HG02970 (cell line): ENCODE results near the gene PSMD3.

ENCODE experiments used
- ATAC-seq: cut with Tn5 transposase; IDR thresholded peaks from one replicate; pipeline ENCODE4 v1.9.1; 2021; ENCODE audit warnings: mild to moderate bottlenecking, moderate library complexity, moderate number of reproducible peaks; ENCODE audit not compliant: unreplicated experiment, low FRiP score

The PSMD3 gene

GRCh38 chr17:39955726-39956225 lies 24.8 kb upstream of the PSMD3 start:
- ATAC-seq, result no peak

GRCh38 chr17:39960524-39961041 lies 20.0 kb upstream of the PSMD3 start:
- no peak for ATAC-seq

GRCh38 chr17:39962642-39963220 lies 17.9 kb upstream of the PSMD3 start, which contains the start of gene GSDMA:
Gene GSDMA (plus strand): TSS chr17:39963004. CDS start chr17:39965688, 2,684 bp downstream.
- no peak for ATAC-seq

DNA sequence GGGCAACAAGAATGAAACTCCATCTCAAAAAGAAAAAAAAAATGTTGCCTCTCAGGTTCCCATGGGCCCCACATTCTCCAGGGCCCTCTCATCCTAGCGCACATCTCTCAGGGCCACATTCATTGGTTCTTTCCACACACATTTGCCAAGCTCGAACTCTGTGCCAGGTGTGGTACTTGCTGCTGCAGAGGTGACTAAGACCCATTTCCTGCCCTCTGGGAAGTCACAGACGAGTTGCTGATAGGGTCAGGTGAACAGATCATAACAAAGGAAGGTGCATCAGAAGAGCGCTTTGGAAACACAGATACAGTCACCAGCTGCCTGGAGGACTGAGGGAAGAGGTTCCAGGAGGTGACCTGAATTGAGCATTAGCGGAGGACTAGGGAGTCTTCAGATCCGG lies 16.8 kb upstream of the PSMD3 start:
- ATAC-seq, result no peak

DNA sequence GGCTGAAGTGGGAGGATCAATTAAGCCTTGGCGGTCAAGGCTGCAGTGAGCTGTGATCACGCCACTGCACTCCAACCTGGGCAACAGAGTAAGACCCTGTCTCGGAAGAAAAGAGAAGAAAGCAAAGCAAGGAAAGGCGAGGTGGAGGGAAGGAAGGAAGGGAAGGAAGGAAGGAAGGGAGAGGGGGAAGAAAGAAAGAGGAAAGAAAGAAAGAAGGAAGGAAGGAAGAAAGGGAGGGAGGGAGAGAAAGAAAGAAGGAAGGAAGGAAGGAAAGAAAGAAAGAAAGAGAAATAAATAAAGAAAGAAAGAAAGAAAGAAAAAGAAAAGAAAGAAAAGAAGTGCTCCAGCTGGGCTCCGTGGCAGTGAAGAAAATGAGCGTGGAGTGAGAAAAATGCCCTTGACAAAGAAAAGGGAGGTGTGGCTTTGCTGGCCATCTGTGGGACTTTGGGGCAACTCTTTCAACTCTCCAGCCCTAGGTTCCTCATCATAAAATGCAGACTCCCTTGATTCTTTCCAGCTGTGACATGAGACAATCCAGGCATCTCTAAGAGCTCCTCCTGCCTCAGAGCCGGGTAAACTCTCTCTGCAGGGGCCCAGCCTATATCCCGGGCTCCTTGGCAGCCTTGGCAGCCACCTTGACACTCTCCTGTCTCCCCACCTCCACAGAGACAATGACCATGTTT lies 15.4 kb upstream of the PSMD3 start:
- ATAC-seq, result no peak

DNA sequence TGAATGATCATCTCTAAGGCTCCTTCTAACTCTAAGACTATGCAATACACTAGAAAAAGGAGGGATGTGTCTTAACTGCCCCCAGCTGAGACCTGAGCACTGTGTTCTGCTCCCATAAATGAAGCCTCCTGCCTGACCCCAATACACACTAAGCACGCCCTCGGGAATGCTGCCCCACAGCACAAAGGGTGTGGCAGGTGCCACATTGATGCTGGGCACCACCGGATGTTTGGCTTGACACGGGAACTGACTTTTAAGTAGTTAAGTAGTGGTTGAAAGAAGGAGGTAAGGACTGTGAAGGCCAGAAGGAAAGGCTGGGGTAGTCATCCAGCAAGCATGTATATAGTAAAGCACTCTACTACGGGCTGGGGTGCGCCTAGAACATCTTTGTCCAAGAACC lies 13.8 kb upstream of the PSMD3 start:
- no peak for ATAC-seq

DNA sequence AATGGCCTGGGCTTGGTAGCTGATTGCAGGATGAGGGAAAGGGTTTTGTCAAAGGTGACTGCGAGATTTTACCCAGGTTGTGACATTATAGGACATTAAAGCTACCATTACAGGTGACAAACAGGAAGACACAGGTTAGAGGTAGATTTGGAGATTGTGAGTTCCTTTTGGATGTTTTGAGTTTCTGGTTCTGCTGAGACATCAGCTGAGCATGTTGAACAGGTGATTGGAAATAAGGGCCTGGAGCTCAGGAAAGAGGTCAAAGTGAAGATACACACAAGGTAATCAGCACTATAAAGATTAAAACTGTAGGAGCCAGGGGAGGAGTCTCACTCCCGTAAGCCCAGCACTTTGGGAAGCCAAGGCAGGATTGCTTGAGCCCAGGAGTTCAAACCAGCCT lies 11.8 kb upstream of the PSMD3 start:
- no peak for ATAC-seq

GRCh38 chr17:39969375-39969774 lies 11.2 kb upstream of the PSMD3 start:
- ATAC-seq, result no peak

DNA sequence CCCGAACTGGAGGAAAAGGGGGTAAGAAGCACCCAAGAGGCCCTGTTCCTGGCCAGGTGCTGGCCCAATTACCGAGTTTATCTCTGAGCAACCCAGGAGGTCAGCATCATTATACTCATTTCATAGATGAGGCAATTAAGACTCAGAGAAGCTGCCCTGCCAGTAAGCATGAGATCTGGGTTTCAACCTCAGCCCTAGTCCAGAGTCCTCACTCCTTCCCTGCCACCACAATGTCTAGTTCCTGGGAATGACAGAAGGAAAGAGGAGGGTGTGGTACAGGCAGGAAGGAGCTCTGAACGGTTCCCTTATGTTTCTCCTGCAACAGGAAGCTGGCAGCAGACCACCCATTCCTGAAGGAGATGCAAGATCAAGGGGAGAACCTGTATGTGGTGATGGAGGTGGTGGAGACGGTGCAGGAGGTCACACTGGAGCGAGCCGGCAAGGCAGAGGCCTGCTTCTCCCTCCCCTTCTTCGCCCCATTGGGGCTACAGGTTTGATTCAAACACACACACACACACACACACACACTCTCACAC lies 10.4 kb upstream of the PSMD3 start:
- ATAC-seq, result no peak

DNA sequence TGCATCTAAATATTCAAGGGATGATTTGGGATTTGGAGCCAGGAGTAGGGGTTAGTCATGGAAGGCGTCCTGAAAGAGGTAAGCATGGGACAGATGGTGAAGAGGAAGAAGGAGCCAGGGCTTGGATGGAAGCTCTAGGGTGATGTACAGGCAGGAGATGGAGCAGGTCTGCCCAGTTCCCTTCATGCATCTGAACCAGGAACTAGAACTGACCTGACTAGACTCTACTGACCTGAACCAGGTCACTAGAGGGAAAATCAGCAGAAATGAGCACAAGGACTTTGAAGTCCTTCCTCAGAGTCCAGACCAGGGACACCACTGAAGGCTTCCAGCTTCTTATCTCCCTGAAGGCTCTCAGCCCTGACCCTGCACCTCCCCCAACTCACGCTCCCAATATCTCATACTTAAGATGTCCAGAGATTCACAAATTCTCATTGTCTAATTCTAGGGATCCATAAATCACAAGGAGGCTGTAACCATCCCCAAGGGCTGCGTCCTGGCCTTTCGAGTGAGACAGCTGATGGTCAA lies 9.5 kb upstream of the PSMD3 start:
- no peak for ATAC-seq

GRCh38 chr17:39972271-39972670 lies 8.3 kb upstream of the PSMD3 start:
- ATAC-seq, result no peak

- ATAC-seq, result no peak
Observed at GRCh38 chr17:39973496-39973895, 7.1 kb upstream of the PSMD3 start.

- ATAC-seq, result no peak
Observed at GRCh38 chr17:39974433-39974832, 6.2 kb upstream of the PSMD3 start.

DNA sequence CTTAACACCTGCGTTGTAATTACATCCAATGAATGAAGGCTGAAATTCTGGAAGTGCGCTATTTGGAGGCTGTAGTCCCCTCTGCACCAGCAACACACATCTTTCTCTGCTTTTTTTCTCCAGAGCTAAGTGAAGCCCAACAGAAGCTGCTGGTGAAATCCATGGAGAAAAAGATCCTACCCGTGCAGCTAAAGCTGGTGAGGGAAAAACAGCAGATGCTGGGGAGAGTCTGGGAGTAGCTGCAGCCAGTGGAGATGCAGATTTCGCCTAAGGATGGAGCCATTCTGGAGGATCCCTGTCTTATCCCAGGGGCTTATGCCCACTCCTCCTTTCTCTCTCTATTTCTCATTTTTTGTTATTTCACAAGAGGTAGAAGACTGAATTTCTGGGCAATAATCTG lies 4.8 kb upstream of the PSMD3 start:
- no peak for ATAC-seq

- no peak for ATAC-seq
Observed at GRCh38 chr17:39979016-39979670, 1.5 kb upstream of the PSMD3 start.

DNA sequence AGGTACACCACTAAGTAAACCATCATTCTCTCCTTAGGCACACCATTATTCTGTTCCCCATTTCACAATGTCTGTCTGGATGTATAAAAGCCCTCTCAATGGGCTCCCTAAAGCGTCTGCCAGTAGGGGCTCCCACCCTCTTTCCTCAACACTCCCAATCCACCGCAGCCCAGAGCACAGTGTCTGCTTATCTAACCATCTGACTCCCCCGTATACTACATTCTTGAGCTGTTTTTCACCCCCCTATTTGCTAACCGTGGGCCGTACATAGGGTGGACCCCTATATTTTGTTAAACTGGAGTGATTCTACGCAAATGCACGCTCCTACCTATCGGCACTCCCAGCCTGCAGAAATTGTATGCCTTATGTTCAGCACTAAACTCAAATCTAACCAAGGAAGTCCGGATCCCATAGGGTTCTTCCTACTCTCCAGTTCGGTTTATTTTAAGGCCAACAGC lies 685 bp upstream of the PSMD3 start:
- no peak for ATAC-seq

GRCh38 chr17:39981207-39981741 lies 667 bp downstream of the PSMD3 start:
- no peak for ATAC-seq

DNA sequence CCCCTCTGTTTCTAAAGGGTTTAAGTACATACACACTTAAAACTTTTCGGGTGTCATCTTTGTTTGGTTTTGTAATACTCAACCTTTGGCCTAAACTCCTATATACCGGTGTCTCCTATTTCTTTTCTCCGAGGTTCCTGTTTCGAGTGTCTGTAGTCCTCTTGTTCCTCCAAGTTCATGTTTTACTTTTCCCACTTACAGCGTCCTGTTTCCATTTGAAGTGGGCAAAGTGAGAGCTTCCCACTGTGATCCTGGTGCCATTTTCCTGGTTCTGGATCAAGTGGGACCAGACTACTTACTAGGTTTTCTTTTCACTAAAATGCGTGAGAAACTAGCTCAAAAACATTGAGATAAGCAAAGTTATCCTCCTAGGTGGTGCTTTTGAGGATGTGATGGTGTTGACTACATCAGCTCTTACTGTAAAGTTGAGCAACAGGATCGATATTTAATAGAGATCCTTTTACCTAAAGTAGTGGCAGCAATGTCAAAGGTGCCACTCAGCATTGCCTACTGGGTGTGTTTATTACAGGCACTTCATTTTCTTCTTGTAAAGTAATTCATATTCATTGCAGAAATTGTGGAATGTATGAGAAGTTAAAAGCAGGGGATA lies 1.3 kb downstream of the PSMD3 start:
- ATAC-seq, result no peak

- ATAC-seq, result no peak
Observed at GRCh38 chr17:39988206-39988810, 7.7 kb downstream of the PSMD3 start.

- ATAC-seq, result no peak
Observed at GRCh38 chr17:39994448-39994847, 13.8 kb downstream of the PSMD3 start.
